Panc1 (cell line): ENCODE data around the gene MED13L.

Experiments
- CTCF ChIP-seq: fragments of 450-650 bp; IDR thresholded peaks from 2 replicates; pipeline ENCODE4 v1.5.1; 2017; ENCODE audit warnings: mild to moderate bottlenecking
- POLR2AphosphoS5 ChIP-seq: IDR thresholded peaks from 2 replicates; pipeline ENCODE4 v1.6.1; 2012; ENCODE audit warnings: mild to moderate bottlenecking, low read depth, low read length, moderate library complexity
- REST ChIP-seq, 2 experiments: IDR thresholded peaks; 2 replicates each; pipeline ENCODE4 v1.6.1; 2011 to 2012; ENCODE audit warnings: low read depth in 2 of 2, control low read depth in 1 of 2, low read length in 1 of 2, mild to moderate bottlenecking in 1 of 2, moderate library complexity in 1 of 2; ENCODE audit not compliant: insufficient read depth in 1 of 2
- SIN3A ChIP-seq: IDR thresholded peaks from 2 replicates; pipeline ENCODE4 v1.6.1; 2012; ENCODE audit warnings: low read depth, mild to moderate bottlenecking, low read length, moderate library complexity, borderline replicate concordance; ENCODE audit not compliant: insufficient read depth

GRCh38 chr12:116186482-116187150 is 90.9 kb downstream of the MED13L start:
- TF ChIP-seq CTCF = no peak
- no peak for TF ChIP-seq POLR2AphosphoS5
- TF ChIP-seq SIN3A = no peak
- TF ChIP-seq REST (IDR thresholded peaks at IDR 0.05; ENCODE audit: insufficient read depth in 1 of 2, low read depth in 2 of 2, low read length in 1 of 2) = no peak
